Measurements from ENCODE around the gene FANCI. TPM values are rescaled to one million over a fixed set of nuclear protein-coding genes. Genes with fewer than 3 reads are reported as not detected.

The FANCI gene
- total and polyA plus RNA-seq, 2 of the 13 experiments (the other 11 are each of a cell fraction or from before 2014, with no cell fraction given): 15.7 to 68.8 TPM

DNA sequence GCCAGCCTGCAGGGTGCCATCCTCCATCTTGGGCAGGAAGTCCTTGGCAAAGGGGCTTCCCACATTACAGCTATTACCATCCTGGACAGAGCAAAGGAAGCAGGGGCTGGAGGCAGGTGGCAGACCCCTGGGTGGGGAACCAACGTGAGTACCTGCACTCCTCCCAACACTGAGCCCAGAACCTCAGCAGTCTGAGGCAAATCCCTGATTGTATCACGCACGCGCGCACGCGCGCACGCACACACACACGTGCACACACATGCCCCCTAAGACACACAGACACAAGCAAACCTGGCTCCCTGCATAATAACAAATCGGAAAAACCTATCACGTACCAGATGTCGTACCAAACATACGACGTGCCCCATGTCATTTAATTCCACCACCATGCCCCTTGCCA lies 79.0 kb downstream of the FANCI start:
- FAIRE-seq (no peak), DNase-seq (ENCODE audit: low spot score) (no peak), ATAC-seq (no peak)
- POLR2A ChIA-PET: interaction anchor here (2.9 kb wide), 1 partner anchor 12 kb away, joined by 9 read pairs; the partner anchor contains the start of gene POLG
- Histone ChIP-seq H3K9me3 (ENCODE audit: low read length) (no peaks in the 10 kb centered on the region), H3K9ac (ENCODE audit: insufficient read depth, low read depth, low read length) (no peak overlapping the region), H2AFZ (ENCODE audit: low read length) (no peak overlapping the region), H3K27me3 (ENCODE audit: control insufficient read depth in 1 of 2, insufficient read depth in 2 of 2, low read length in 2 of 2) (no peaks in the 10 kb centered on the region; a peak in 1 of 5 replicates), H4K20me1 (ENCODE audit: insufficient read depth, low read length) (peaks cover 3% of the 10 kb centered on the region), H3K36me3 (replicated peaks in 1 of 2; ENCODE audit: control insufficient read depth in 1 of 2, insufficient read depth in 2 of 2, low read length in 2 of 2) (peaks cover 60 to 91% of the 10 kb centered on the region in 2 experiments), H3K4me1 (ENCODE audit: insufficient read depth, low read length) (peaks cover 25% of the 10 kb centered on the region), H3K27ac (ENCODE audit: extremely low read length, insufficient read depth, low read length) (no peak overlapping the region), H3K4me2 (ENCODE audit: low read depth, low read length) (no peak overlapping the region), H3K4me3 (replicated peaks in 1 of 3; ENCODE audit: insufficient read depth in 1 of 3, low read depth in 2 of 3, low read length in 3 of 3) (no peak overlapping the region), H3K79me2 (ENCODE audit: insufficient read depth, low read length) (peaks cover 2% of the 10 kb centered on the region)
- in situ Hi-C loops (cut with HindIII; ENCODE audit: extremely low pct_ligation_motif_present, low pct_unique_long_range_greater_than_20kb) (no loop called here), intact Hi-C loops (cut with micrococcal nuclease; ENCODE audit: unreplicated experiment) (no loop called here)
- 0 out of 2 replicates have a peak, but pooled peaks have one; percentile 5 for TF ChIP-seq POLR2G (IDR thresholded peaks at IDR 0.05; ENCODE audit: low read depth, low read length)
- TF ChIP-seq KLF11 (CRISPR knock-in tag; IDR thresholded peaks at IDR 0.05): no peak
- BruUV-seq (replicated peaks): no TSS peak
- CTCF ChIA-PET (ENCODE audit: low intra/inter-chr PET ratio, low total read pairs): no interaction called here
- WGBS (ENCODE audit: low lambda C conversion rate): 93% methylated on average over 15 of the region's 15 CpGs

GRCh38 chr15:89323825-89324224 lies 80.0 kb downstream of the FANCI start:
- H3K4me2 ChIP-seq (ENCODE audit: low read depth, low read length): no peak overlapping the region
- peaks cover 2% of the 10 kb centered on the region for H3K79me2 ChIP-seq (ENCODE audit: insufficient read depth, low read length)
- ChIA-PET CTCF (ENCODE audit: low intra/inter-chr PET ratio, low total read pairs) (no interaction called here), POLR2A (interaction anchor here (2.9 kb wide), 1 partner anchor 11 kb away, joined by 9 read pairs; the partner anchor contains the start of gene POLG)
- no peaks in the 10 kb centered on the region; a peak in 1 of 5 replicates for H3K27me3 ChIP-seq (ENCODE audit: control insufficient read depth in 1 of 2, insufficient read depth in 2 of 2, low read length in 2 of 2)
- no peak overlapping the region for H3K27ac ChIP-seq (ENCODE audit: extremely low read length, insufficient read depth, low read length)
- no peak overlapping the region for H3K9ac ChIP-seq (ENCODE audit: insufficient read depth, low read depth, low read length)
- peaks cover 25% of the 10 kb centered on the region for H3K4me1 ChIP-seq (ENCODE audit: insufficient read depth, low read length)
- intact Hi-C loops (cut with micrococcal nuclease; ENCODE audit: unreplicated experiment) (no loop called here), in situ Hi-C loops (cut with HindIII; ENCODE audit: extremely low pct_ligation_motif_present, low pct_unique_long_range_greater_than_20kb) (no loop called here)
- H4K20me1 ChIP-seq (ENCODE audit: insufficient read depth, low read length): peaks cover 3% of the 10 kb centered on the region
- no peak overlapping the region for H3K4me3 ChIP-seq (replicated peaks in 1 of 3; ENCODE audit: insufficient read depth in 1 of 3, low read depth in 2 of 3, low read length in 3 of 3)
- no peaks in the 10 kb centered on the region for H3K9me3 ChIP-seq (ENCODE audit: low read length)
- no peak for DNase-seq (ENCODE audit: low spot score)
- WGBS (ENCODE audit: low lambda C conversion rate): 97% methylated on average over 5 of the region's 6 CpGs
- TF ChIP-seq, protein P1, sequence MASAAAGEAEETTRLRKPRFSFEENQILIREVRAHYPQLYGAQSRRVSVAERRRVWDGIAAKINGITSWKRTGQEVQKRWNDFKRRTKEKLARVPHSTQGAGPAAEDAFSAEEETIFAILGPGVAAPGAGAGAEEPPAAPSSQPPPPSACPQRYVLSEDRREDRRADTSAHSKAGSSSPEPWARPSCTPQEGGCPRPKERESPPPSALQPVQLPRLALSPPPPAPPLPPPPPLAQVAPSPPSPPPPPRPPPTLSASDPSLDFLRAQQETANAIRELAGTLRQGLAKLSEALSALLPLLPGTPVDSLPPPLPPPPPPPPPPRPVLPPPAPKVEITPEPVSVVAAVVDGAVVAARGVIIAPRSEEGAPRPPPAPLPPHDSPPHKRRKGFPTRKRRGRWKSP (CRISPR knock-in tag; IDR thresholded peaks at IDR 0.05): no peak
- peak; percentile 9; the same call in 1 of the 2 replicates for TF ChIP-seq POLR2G (IDR thresholded peaks at IDR 0.05; ENCODE audit: low read depth, low read length)
- FAIRE-seq: no peak
- no TSS peak for BruUV-seq (replicated peaks)
- peaks cover 60 to 95% of the 10 kb centered on the region in 2 experiments for H3K36me3 ChIP-seq (replicated peaks in 1 of 2; ENCODE audit: control insufficient read depth in 1 of 2, insufficient read depth in 2 of 2, low read length in 2 of 2)
- no peak for ATAC-seq
- H2AFZ ChIP-seq (ENCODE audit: low read length): no peak overlapping the region

Measured in HepG2 (cell line).